ENCODE results near the gene EBF3.
A peak's percentile ranks its signal among the peaks of the same experiment; 100 is the strongest.

EBF3 gene

DNA sequence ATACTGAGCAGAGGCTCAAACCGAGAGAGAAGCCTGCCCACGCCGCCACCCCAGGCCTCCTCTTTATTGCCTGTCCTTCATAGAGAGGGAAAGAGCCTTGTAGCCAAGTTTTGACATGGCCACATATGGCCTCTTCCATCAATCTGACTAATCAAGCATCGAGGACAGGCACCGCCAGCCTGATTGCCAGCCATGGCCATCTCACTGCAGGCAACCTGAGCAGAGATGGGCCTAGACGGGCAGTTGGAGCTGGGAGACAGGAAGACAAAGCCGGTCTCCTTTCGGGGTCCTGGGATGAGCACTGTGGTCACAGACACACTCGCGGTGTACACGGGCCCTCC is 67.2 kb downstream of the EBF3 start:
- DNase-seq (ENCODE audit: low read depth, low spot score): no peak
- TF ChIP-seq FOXP2 (optimal IDR thresholded peaks at IDR 0.05; ENCODE audit: control extremely low read depth, extremely low read length, insufficient read depth): no peak
- no peak for TF ChIP-seq POLR2AphosphoS5 (IDR thresholded peaks at IDR 0.05; ENCODE audit: borderline replicate concordance, low read depth, low read length)
- no peak for TF ChIP-seq EZH2 (IDR thresholded peaks at IDR 0.05)
- H3K4me3 ChIP-seq: no peak overlapping the region
- H3K36me3 ChIP-seq (ENCODE audit: insufficient read depth, low read length): no peaks in the 10 kb centered on the region
- H3K9me3 ChIP-seq (ENCODE audit: low read depth, low read length): no peaks in the 10 kb centered on the region
- H3K9ac ChIP-seq (ENCODE audit: insufficient read length): no peak overlapping the region
- H3K27ac ChIP-seq: no peak overlapping the region

DNA sequence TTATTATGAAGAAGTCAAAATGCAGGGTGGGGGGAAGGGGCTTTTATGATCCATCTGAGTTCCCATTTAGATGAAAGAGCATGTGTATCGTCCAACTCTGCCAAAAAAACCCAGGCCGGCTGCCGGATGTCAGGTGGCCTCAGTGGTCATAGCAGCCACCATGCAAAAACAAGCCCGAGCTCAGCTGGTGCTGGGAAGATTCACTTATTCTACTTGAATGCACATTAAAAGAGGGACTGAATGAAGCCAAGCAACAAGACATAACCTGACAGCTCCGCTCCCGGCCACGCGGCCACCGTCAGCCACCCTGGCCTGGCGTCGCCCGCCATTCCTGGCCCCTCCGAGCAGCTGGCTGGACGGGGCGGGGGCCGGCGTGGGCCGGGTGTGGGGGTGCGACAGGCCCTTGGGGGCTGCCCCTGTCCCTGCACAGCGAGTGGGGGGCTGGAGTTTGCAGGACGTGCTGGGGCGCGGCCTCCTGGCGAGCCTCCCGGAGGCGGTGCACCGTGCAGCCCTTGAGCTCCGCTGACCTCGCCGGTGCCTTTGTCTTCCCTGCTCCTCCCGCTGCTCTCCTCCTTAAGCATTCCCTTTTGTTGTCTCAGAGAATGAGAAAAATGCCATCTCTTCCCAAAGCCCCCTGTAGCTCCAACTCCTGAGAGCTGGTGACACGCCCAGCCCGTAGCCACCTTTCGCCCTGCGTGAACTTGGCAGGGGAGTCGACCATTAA is 67.8 kb downstream of the EBF3 start:
- TF ChIP-seq FOXP2 (optimal IDR thresholded peaks at IDR 0.05; ENCODE audit: control extremely low read depth, extremely low read length, insufficient read depth) (no peak), POLR2AphosphoS5 (IDR thresholded peaks at IDR 0.05; ENCODE audit: borderline replicate concordance, low read depth, low read length) (no peak), EZH2 (IDR thresholded peaks at IDR 0.05) (no peak)
- no peak overlapping the region for H3K4me3 ChIP-seq
- DNase-seq (ENCODE audit: low read depth, low spot score): no peak
- no peak overlapping the region for H3K27ac ChIP-seq
- no peak overlapping the region for H3K9ac ChIP-seq (ENCODE audit: insufficient read length)
- no peaks in the 10 kb centered on the region for H3K9me3 ChIP-seq (ENCODE audit: low read depth, low read length)
- no peaks in the 10 kb centered on the region for H3K36me3 ChIP-seq (ENCODE audit: insufficient read depth, low read length)

DNA sequence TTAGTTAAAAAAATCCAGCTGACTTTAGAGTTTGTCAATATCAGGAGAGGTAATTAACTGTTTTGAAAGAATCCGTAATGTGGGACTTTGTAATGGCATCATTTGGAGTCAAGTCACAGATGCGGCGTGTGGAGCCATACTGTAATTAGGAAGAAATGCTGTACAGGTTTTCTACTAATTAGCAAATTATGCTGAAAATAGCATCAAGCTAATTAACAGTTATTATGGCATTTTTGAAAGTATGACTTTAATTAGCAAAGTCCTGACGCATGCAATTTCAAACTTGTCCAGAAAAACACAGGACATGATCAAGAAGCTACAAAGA is 68.3 kb downstream of the EBF3 start:
- Histone ChIP-seq H3K9ac (ENCODE audit: insufficient read length) (no peak overlapping the region), H3K9me3 (ENCODE audit: low read depth, low read length) (no peaks in the 10 kb centered on the region), H3K4me3 (no peak overlapping the region), H3K27ac (no peak overlapping the region), H3K36me3 (ENCODE audit: insufficient read depth, low read length) (no peaks in the 10 kb centered on the region)
- no peak for DNase-seq (ENCODE audit: low read depth, low spot score)
- TF ChIP-seq POLR2AphosphoS5 (IDR thresholded peaks at IDR 0.05; ENCODE audit: borderline replicate concordance, low read depth, low read length): no peak
- TF ChIP-seq EZH2 (IDR thresholded peaks at IDR 0.05): no peak
- no peak for TF ChIP-seq FOXP2 (optimal IDR thresholded peaks at IDR 0.05; ENCODE audit: control extremely low read depth, extremely low read length, insufficient read depth)

DNA sequence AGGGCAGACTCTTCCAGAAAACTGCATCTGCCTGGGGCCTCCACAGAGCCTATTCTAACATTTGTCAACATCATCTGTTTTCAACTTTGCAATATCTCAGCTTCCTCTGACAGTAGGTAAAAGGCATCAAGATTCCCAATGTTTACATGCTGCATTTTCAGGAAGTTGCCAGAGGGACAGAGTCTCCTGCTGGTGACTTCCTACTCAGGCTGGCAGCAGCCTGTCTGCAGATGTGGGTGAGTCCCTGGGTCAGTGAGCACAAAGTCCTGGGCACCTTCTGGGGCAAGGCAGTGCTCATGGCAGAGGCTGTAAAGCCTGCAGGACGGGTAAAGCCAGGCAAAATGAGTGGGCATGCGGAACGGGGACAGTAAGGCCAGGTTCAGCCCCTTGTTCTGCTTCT is 69.4 kb downstream of the EBF3 start:
- TF ChIP-seq FOXP2 (optimal IDR thresholded peaks at IDR 0.05; ENCODE audit: control extremely low read depth, extremely low read length, insufficient read depth) (no peak), EZH2 (IDR thresholded peaks at IDR 0.05) (no peak), POLR2AphosphoS5 (IDR thresholded peaks at IDR 0.05; ENCODE audit: borderline replicate concordance, low read depth, low read length) (no peak)
- Histone ChIP-seq H3K27ac (no peak overlapping the region), H3K4me3 (no peak overlapping the region), H3K9me3 (ENCODE audit: low read depth, low read length) (no peaks in the 10 kb centered on the region), H3K9ac (ENCODE audit: insufficient read length) (no peak overlapping the region), H3K36me3 (ENCODE audit: insufficient read depth, low read length) (no peaks in the 10 kb centered on the region)
- no peak for DNase-seq (ENCODE audit: low read depth, low spot score)

- Histone ChIP-seq H3K9me3 (ENCODE audit: low read depth, low read length) (no peaks in the 10 kb centered on the region), H3K36me3 (ENCODE audit: insufficient read depth, low read length) (peaks cover under 1% of the 10 kb centered on the region; the same call in 1 of the 2 replicates), H3K4me3 (no peak overlapping the region), H3K9ac (ENCODE audit: insufficient read length) (no peak overlapping the region), H3K27ac (peak overlapping the region; percentile 42; the same call in 1 of the 2 replicates)
- DNase-seq (ENCODE audit: low read depth, low spot score): no peak
- no peak for TF ChIP-seq POLR2AphosphoS5 (IDR thresholded peaks at IDR 0.05; ENCODE audit: borderline replicate concordance, low read depth, low read length)
- no peak for TF ChIP-seq EZH2 (IDR thresholded peaks at IDR 0.05)
- no peak for TF ChIP-seq FOXP2 (optimal IDR thresholded peaks at IDR 0.05; ENCODE audit: control extremely low read depth, extremely low read length, insufficient read depth)
Measured at GRCh38 chr10:129893104-129894089, 70.7 kb downstream of the EBF3 start.

GRCh38 chr10:129892548-129893052 is 71.5 kb downstream of the EBF3 start:
- TF ChIP-seq EZH2 (IDR thresholded peaks at IDR 0.05): no peak
- TF ChIP-seq POLR2AphosphoS5 (IDR thresholded peaks at IDR 0.05; ENCODE audit: borderline replicate concordance, low read depth, low read length): no peak
- no peak for TF ChIP-seq FOXP2 (optimal IDR thresholded peaks at IDR 0.05; ENCODE audit: control extremely low read depth, extremely low read length, insufficient read depth)

DNA sequence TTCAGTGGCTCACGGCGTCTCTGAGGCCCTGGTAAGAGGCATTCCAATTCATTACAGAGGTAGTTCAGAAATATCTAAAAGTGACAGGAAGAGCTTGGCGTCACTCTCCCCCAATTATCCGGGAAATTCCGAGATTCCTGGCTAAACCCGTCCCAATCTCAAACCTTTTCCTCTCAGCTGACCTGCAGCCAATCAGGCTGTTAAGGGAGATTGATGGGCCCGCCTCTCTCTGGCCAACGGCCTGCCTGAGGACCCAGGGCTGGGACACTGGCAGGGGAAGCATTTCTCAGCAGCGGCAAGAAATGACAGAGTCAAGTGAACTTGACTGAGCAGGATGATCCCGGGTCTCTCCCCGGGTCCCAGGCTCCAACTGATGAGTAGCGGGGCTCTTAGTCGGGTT is 72.3 kb downstream of the EBF3 start:
- Histone ChIP-seq H3K4me3 (no peak overlapping the region), H3K27ac (no peak overlapping the region), H3K9me3 (ENCODE audit: low read depth, low read length) (no peaks in the 10 kb centered on the region), H3K36me3 (ENCODE audit: insufficient read depth, low read length) (peaks cover 8% of the 10 kb centered on the region; the same call in 1 of the 2 replicates), H3K9ac (ENCODE audit: insufficient read length) (no peak overlapping the region)
- no peak for TF ChIP-seq POLR2AphosphoS5 (IDR thresholded peaks at IDR 0.05; ENCODE audit: borderline replicate concordance, low read depth, low read length)
- no peak for TF ChIP-seq FOXP2 (optimal IDR thresholded peaks at IDR 0.05; ENCODE audit: control extremely low read depth, extremely low read length, insufficient read depth)
- no peak for TF ChIP-seq EZH2 (IDR thresholded peaks at IDR 0.05)
- no peak for DNase-seq (ENCODE audit: low read depth, low spot score)

More at GRCh38 chr10:129892548-129893052, 71.5 kb downstream of the EBF3 start:
- no peak overlapping the region for H3K27ac ChIP-seq
- no peak overlapping the region for H3K9ac ChIP-seq (ENCODE audit: insufficient read length)
- H3K4me3 ChIP-seq: no peak overlapping the region
- H3K9me3 ChIP-seq (ENCODE audit: low read depth, low read length): no peaks in the 10 kb centered on the region
- no peak for DNase-seq (ENCODE audit: low read depth, low spot score)
- H3K36me3 ChIP-seq (ENCODE audit: insufficient read depth, low read length): peaks cover 8% of the 10 kb centered on the region; the same call in 1 of the 2 replicates

DNA sequence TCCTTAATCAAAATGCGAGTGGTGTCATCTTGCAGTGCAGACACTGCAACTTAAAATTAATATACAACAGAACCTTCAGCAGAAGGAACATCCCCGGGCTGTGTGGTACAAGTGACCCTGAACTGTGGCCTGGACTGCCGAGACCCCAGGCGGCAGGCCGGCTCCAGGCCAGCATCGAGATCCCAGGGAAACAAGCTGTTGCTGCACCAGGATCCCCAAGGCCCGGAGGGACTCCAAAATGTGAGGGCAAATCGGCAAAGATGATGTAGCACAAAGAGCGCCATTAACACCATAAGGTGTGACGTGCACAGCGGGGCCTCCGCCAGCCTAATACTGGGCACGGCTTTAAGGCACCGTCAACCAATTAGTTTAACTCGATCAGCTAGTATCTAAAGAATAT is 73.9 kb downstream of the EBF3 start:
- no peak for DNase-seq (ENCODE audit: low read depth, low spot score)
- no peak overlapping the region for H3K4me3 ChIP-seq

More for the DNA sequence above, 73.9 kb downstream of the EBF3 start:
- Histone ChIP-seq H3K9ac (ENCODE audit: insufficient read length) (no peak overlapping the region), H3K36me3 (ENCODE audit: insufficient read depth, low read length) (peaks cover 8% of the 10 kb centered on the region; the same call in 1 of the 2 replicates), H3K27ac (no peak overlapping the region), H3K9me3 (ENCODE audit: low read depth, low read length) (no peaks in the 10 kb centered on the region)
- TF ChIP-seq FOXP2 (optimal IDR thresholded peaks at IDR 0.05; ENCODE audit: control extremely low read depth, extremely low read length, insufficient read depth) (no peak), EZH2 (IDR thresholded peaks at IDR 0.05) (no peak), POLR2AphosphoS5 (IDR thresholded peaks at IDR 0.05; ENCODE audit: borderline replicate concordance, low read depth, low read length) (no peak)
